Measurements from ENCODE around the gene RALGAPB.
"Not testable (repeated sequence)": the region's sequence is repeated elsewhere in the genome, so short reads cannot be mapped to it uniquely, and the experiment has no call there.

Gene RALGAPB

DNA sequence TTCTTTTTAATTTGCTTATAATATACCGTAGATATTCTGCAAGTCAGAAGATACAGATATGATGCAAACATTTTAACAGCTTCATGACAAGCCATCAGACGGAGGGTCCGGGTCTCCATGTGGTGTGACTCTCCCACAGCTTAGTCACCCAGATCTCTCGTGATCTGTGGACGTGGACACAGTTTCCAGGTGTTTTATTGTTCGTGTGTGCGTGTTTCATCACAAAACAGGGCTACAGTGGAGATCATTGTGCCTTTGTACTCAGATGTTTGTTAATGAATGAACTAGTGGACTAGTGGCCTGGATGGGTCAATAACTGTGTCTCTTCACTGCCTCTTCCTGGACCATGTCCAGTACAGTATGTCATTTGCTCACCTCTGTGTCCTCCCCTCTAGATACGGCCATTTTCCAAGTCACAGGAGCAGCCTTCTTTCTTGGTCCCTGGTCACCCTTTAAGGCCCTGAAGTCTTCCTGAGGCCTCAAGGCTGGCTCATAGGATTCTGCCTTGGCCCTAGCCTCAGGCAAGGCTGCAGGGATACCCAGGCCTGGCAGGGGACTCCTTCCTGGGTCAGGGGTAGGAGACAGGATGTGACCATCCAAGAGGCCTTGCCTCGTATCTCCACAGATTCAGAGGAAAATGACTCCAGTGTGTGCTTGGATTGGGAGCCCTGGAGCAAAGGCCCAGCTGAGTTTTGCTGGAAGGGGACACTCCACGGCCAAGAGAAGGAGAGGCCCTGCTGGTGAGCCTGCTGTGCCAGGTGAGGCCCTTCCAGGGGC is 112.9 kb downstream of the RALGAPB start:
- no peak for DNase-seq
- no peak for TF ChIP-seq POLR2A (IDR thresholded peaks at IDR 0.05; ENCODE audit: low read length)
- no peak for TF ChIP-seq GATA1 (IDR thresholded peaks at IDR 0.05; ENCODE audit: low read depth, low read length)

DNA sequence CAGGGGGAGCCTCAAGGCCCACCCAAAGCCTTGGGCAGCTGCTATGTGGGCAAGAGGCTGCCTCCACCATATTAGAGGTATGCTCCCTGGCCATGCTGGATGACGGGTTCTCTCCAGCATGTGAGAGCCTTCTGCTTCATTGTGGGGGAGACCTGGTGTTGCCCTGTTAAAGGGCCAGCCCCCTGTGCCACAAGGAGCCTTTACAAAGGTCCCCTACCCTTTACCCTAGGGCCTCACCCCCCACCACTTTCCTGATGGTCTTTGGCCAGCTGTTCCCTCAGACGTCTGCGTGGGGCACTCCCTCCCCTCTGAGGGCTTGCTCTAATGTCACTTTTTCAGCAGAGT is 113.5 kb downstream of the RALGAPB start:
- no peak for DNase-seq
- TF ChIP-seq POLR2A (IDR thresholded peaks at IDR 0.05; ENCODE audit: low read length) (no peak), GATA1 (IDR thresholded peaks at IDR 0.05; ENCODE audit: low read depth, low read length) (no peak)

DNA sequence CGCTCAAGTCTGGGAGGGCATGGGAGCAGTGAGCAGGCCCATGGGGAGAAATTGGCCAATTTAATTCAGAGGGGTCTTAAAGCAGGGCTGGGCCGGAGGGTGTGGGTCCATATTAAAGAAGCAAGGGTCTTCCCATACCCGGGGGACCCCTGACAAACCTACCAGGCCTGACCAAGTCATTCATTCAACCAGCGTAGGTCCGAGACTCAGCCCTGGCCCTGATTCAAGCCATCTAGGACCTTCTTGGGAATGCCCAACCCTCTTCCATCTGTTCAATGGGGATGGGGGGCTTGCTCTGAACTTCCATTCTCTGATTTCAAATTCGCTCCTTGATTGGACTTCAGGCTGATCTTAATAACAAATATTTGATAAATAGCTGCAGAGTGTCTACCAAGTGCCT is 115.7 kb downstream of the RALGAPB start:
- TF ChIP-seq POLR2A (IDR thresholded peaks at IDR 0.05; ENCODE audit: low read length) = no peak
- no peak for TF ChIP-seq GATA1 (IDR thresholded peaks at IDR 0.05; ENCODE audit: low read depth, low read length)

DNA sequence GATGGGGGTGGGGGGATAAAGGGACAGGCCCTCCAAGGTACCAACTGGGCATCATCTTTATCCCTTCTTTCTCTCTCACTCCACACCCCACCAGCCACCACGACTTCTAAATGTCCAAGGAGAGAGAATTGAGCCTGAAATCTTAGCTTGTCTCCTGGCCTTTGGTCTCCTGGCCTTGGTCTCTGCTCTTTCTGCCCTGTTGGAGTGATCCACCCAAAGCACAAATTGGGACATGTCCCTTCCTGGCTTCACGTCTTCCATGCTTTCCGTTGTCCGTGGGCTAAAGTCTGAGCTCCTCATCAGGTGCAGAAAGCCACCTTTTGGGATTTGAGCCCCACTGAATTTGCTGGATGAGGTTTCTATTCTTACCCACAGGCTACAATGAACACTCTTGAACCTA is 116.7 kb downstream of the RALGAPB start:
- no peak for TF ChIP-seq POLR2A (IDR thresholded peaks at IDR 0.05; ENCODE audit: low read length)
- TF ChIP-seq GATA1 (IDR thresholded peaks at IDR 0.05; ENCODE audit: low read depth, low read length) = no peak
- DNase-seq = no peak

More for the DNA sequence above, 115.7 kb downstream of the RALGAPB start:
- no peak for DNase-seq

DNA sequence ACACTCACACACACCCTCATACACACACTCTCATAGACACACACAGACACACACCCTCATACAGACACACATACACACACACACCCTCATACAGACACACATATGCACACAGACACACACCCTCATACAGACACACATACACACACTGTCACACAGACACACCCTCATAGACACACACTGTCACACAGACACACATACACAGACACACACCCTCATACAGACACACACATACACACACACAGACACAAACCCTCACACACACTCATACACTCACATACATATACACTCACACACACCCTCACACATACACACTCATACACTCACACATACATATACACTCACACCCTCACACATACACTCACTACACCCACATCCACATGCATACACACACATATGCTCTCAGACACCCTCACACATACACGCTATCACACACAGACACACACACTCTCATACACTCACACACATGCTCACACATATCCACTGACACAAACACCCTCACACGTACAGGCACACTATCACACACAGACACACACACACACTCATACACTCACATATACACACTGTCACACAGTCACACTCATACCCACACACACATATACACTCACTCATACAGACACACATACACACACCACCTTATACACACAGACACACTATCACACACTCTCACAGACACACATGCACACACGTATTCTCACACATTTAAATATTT is 117.5 kb downstream of the RALGAPB start:
- DNase-seq = no peak
- no peak for TF ChIP-seq GATA1 (IDR thresholded peaks at IDR 0.05; ENCODE audit: low read depth, low read length)
- no peak for TF ChIP-seq POLR2A (IDR thresholded peaks at IDR 0.05; ENCODE audit: low read length)

DNA sequence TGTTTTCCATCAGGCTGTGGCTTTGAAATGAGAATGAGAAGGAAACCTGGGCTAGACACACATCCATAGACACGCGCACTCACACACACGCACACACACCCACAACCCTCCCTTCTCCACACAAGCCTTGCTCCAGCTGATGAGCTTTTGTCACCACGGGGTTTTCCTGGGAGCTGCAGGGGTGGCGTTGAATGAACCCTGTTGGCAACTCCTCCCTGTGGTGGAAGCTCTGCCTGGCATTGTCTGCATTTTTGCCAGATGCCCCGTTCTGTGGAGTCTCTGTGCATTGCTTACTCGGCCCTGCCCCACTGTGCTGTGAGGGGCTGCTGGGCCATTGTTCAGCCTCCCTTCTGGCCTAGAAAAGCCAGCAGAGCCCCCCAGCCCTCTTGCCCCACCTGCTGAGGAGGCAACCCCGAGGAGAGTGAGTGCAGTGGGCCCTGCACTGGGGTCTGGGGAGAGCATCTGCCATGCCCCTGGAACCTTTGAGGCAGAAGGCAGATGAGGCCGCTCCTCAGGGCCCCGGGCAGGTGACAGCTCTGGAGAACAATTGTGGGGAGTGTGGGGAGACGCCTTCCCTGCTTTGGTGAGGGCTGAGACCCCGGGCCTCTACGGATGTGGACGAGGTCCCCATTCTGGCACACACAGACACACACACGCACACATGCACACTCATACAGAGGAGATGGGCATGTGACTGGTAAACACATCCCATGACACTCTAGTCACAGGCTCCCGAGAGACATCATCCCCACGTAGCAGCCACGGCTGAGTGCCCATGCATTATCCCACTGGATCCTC is 118.2 kb downstream of the RALGAPB start:
- no peak for DNase-seq
- TF ChIP-seq POLR2A (IDR thresholded peaks at IDR 0.05; ENCODE audit: low read length) (no peak), GATA1 (IDR thresholded peaks at IDR 0.05; ENCODE audit: low read depth, low read length) (no peak)

DNA sequence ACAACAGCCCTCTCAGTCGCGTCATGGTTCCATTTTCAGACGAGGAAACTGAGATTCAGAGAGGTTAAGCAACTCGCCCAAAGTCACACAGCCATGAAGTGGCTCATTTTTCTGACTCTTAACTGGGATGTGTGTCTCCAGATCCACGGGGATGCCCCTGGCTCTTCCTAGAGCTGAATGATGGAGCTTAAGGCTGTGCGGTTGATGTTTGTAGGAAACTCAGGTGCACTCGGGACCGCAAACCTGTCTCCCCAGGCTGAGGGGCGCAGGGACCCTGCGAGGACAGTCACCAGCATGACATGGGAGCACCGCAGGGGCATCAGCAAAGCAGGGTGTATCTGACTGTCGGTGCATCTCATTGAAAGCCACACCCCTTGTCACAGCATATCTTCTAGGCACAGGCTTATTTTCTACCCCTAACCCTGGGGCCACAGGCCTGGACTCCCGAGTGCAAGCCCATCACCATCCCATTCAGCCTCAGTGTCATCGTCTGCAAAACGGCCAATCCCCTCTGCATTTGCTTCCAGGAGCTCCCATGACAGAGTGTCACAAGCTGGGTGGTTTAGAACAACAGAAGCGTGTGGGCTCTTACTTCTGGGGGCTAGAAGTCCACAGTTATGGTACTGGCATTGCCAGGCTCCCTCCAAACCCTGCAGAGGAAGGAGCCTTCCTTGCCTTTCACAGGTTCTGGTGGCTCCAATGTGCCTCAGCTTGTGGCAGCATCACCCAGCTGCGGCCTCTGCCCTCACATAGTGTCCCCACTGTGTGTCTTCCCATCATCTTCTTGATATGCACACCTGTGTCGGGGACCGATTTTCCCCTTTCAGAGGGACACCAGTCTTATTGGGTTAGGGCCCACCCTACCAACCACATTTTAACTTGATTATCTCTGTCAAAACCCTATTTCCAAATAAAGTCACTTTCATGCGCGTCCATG is 119.1 kb downstream of the RALGAPB start:
- DNase-seq = peak; percentile 47 to 69
- TF ChIP-seq POLR2A (IDR thresholded peaks at IDR 0.05; ENCODE audit: low read length) (no peak), GATA1 (IDR thresholded peaks at IDR 0.05; ENCODE audit: low read depth, low read length) (no peak)

DNA sequence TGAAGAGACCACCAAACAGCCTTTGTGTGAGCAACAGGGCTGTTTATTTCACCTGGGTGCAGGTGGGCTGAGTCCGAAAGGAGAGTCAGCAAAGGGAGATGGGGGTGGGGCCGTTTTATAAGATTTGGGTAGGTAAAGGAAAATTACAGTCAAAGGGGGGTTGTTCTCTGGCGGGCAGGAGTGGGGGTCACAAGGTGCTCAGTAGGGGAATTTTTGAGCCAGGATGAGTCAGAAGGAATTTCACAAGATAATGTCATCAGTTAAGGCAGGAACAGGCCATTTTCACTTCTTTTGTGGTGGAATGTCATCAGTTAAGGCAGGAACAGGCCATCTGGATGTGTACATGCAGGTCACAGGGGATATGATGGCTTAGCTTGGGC is 119.8 kb downstream of the RALGAPB start:
- not testable (repeated sequence) for DNase-seq

DNA sequence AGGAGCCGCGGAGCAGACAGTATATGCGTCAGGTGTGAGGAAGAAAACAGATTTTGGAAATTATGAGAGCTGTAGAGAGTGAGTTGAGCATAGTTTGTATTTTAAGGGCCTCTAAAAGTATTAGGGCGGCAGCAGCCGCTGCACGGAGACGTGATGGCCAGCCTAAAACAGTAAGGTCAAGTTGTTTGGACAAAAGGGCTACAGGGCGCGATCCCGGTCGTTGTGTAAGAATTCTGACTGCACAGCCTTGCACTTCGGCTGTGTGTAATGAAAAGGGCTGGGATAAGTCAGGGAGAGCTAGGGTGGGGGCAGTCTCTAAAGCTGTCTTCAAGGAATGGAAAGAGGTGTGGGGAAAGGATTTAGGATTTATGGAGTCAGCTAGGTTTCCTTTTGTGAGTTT is 121.6 kb downstream of the RALGAPB start:
- not testable (repeated sequence) for DNase-seq

DNA sequence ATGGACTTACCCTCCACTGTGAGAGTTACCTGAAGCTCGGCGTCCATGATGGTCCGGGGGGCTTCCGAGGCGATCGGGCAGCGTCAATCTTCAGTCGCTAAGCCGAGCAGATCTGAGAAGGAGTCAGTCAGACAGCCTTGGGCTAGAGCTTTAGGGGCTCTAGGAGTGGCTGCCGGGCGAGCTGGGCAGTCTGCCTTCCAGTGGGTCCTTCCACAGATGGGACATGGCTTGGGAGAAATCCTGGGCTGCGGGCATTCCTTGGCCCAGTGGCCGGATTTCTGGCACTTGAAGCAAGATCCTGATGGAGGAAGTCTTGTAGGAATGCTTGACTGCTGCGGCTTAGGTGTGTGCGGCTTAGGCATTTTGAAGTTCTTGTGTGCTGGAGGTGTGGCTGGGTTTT is 123.2 kb downstream of the RALGAPB start:
- not testable (repeated sequence) for DNase-seq

DNA sequence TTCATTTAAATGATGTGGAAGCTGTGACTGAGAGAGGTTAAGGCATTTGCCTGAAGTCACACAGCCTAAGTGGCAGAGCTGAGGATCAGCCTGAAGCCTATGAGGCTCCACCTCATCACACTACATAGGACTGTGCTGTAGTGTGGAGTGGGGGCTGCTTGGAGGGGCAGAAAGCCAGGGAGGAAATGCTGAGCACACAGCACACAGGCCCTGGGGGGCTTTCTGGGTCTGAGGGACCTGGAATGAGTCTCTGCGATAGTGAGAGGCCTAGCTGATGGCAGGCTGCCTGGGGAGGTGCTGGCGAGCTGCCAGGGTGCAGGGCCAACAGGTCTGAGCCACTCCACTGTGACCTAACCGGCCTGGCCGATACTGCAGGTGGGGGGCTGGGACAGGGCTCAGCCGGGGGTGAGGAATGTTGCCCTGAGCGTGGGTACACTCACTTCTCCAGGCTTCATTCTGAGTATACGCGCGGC is 126.8 kb downstream of the RALGAPB start:
- TF ChIP-seq GATA1 (IDR thresholded peaks at IDR 0.05; ENCODE audit: low read depth, low read length) (no peak), POLR2A (IDR thresholded peaks at IDR 0.05; ENCODE audit: low read length) (no peak)
- DNase-seq = peak in 1 of 2 experiments; percentile 15

DNA sequence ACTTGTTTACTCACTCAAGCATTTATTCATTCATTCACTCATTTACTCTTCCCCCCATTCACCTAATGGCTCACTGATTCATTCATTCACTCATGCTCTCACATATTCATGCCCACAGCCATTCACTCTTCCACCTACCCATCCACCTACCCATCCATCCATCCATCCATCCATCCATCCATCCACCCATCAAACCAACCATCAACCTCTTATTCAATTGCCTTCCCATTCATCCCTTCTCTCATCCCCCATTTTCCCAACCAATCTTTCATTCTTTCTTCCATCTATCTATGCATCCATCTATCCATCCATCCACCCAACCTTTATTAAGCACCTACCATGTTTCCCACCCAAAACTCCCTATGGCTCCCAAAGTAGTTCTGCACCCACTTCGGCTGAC is 127.4 kb downstream of the RALGAPB start:
- DNase-seq = no peak
- TF ChIP-seq GATA1 (IDR thresholded peaks at IDR 0.05; ENCODE audit: low read depth, low read length) (no peak), POLR2A (IDR thresholded peaks at IDR 0.05; ENCODE audit: low read length) (no peak)

Measured in erythroblast (primary cell).